EH (cell line): ENCODE data around the gene ASPHD2.
"Not testable (repeated sequence)": the region's sequence is repeated elsewhere in the genome, so short reads cannot be mapped to it uniquely, and the experiment has no call there.

Source experiments
- DNase-seq: peaks from one replicate; pipeline ENCODE4 v3.0.0-alpha.2; 2015; ENCODE audit warnings: low read depth

The ASPHD2 gene

GRCh38 chr22:26416670-26417276, 12.3 kb upstream of the ASPHD2 start:
- DNase-seq = peak; percentile 87

GRCh38 chr22:26417406-26417805, 11.7 kb upstream of the ASPHD2 start:
- DNase-seq = no peak

GRCh38 chr22:26418620-26419019, 10.4 kb upstream of the ASPHD2 start:
- no peak for DNase-seq

GRCh38 chr22:26426924-26427323, 2.1 kb upstream of the ASPHD2 start:
- DNase-seq = no peak

- no peak for DNase-seq
Observed at GRCh38 chr22:26429458-26430286, 612 bp downstream of the ASPHD2 start.

GRCh38 chr22:26430600-26430999, 1.5 kb downstream of the ASPHD2 start:
- DNase-seq = no peak

- peak; percentile 34 for DNase-seq
Observed at GRCh38 chr22:26431261-26431995, 2.4 kb downstream of the ASPHD2 start.

- DNase-seq = no peak
Observed at GRCh38 chr22:26432619-26433311, 3.7 kb downstream of the ASPHD2 start.

GRCh38 chr22:26433805-26434204, 4.7 kb downstream of the ASPHD2 start:
- no peak for DNase-seq

- DNase-seq = no peak
Observed at GRCh38 chr22:26435327-26436093, 6.5 kb downstream of the ASPHD2 start.

- DNase-seq = no peak
Observed at GRCh38 chr22:26436903-26437515, 7.9 kb downstream of the ASPHD2 start.

GRCh38 chr22:26437694-26438392, 8.8 kb downstream of the ASPHD2 start:
- DNase-seq = no peak

GRCh38 chr22:26438776-26439175, 9.7 kb downstream of the ASPHD2 start:
- DNase-seq = not testable (repeated sequence)

GRCh38 chr22:26439559-26439958, 10.5 kb downstream of the ASPHD2 start:
- DNase-seq = no peak

- no peak for DNase-seq
Observed at GRCh38 chr22:26442086-26442756, 13.2 kb downstream of the ASPHD2 start.

GRCh38 chr22:26443901-26444690, 15.0 kb downstream of the ASPHD2 start:
- DNase-seq = no peak

GRCh38 chr22:26444777-26445176, 15.7 kb downstream of the ASPHD2 start:
- DNase-seq = no peak

GRCh38 chr22:26445577-26446275, 16.7 kb downstream of the ASPHD2 start:
- DNase-seq = no peak
